Endodermal cell (in vitro differentiated cells): ENCODE results near the gene CNOT1. TPM values are rescaled to one million over a fixed set of nuclear protein-coding genes. Genes with fewer than 3 reads are reported as not detected.

Experiments
- DNase-seq: peaks from one replicate; pipeline ENCODE4 v3.0.0-alpha.2; 2017
- H3K27ac ChIP-seq: 2 replicates; pipeline ENCODE4 v1.5.1; 2013; ENCODE audit warnings: mild to moderate bottlenecking, low read depth, low read length, moderate library complexity
- H3K27me3 ChIP-seq: 2 replicates; pipeline ENCODE4 v1.6.1; 2013; ENCODE audit warnings: mild to moderate bottlenecking, low read length, moderate library complexity; ENCODE audit not compliant: insufficient read depth, control insufficient read depth, poor library complexity, severe bottlenecking
- H3K36me3 ChIP-seq: 2 replicates; pipeline ENCODE4 v1.7.0; 2013; ENCODE audit warnings: mild to moderate bottlenecking, low read length, moderate library complexity; ENCODE audit not compliant: control insufficient read depth, insufficient read depth
- H3K4me1 ChIP-seq: one replicate; pipeline ENCODE4 v1.7.0; 2013; ENCODE audit warnings: low read length; ENCODE audit not compliant: control insufficient read depth, insufficient read depth
- H3K4me3 ChIP-seq: 2 replicates; pipeline ENCODE4 v1.5.1; 2013; ENCODE audit warnings: mild to moderate bottlenecking, low read length, moderate library complexity
- H3K9ac ChIP-seq: 2 replicates; pipeline ENCODE4 v1.6.1; 2013; ENCODE audit warnings: mild to moderate bottlenecking, low read length, moderate library complexity; ENCODE audit not compliant: poor library complexity, severe bottlenecking; ENCODE audit errors: extremely low read depth
- H3K9me3 ChIP-seq: 2 replicates; pipeline ENCODE4 v1.6.1; 2013; ENCODE audit warnings: mild to moderate bottlenecking, low read length, moderate library complexity; ENCODE audit not compliant: control insufficient read depth
- H3K27ac Mint-ChIP-seq: 2 replicates; pipeline ENCODE4 v1.8.0; 2020; ENCODE audit warnings: mixed read lengths
- H3K27me3 Mint-ChIP-seq: 2 replicates; pipeline ENCODE4 v1.8.0; 2021; ENCODE audit warnings: mild to moderate bottlenecking, mixed read lengths; ENCODE audit not compliant: insufficient read depth
- H3K36me3 Mint-ChIP-seq: 2 replicates; pipeline ENCODE4 v1.8.0; 2020; ENCODE audit warnings: low read depth, mixed read lengths
- H3K4me1 Mint-ChIP-seq: 2 replicates; pipeline ENCODE4 v1.8.0; 2020; ENCODE audit warnings: mixed read lengths
- H3K4me3 Mint-ChIP-seq: 2 replicates; pipeline ENCODE4 v1.8.0; 2020; ENCODE audit warnings: mild to moderate bottlenecking, moderate library complexity, mixed read lengths
- H3K9me3 Mint-ChIP-seq: 2 replicates; pipeline ENCODE4 v1.8.0; 2020; ENCODE audit warnings: mild to moderate bottlenecking, mixed read lengths
- CTCF ChIP-seq: fragments of 200-600 bp; sonication (generic); conservative IDR thresholded peaks from 2 replicates; pipeline ENCODE4 v1.5.0; 2021; ENCODE audit warnings: antibody characterized with exemption, mild to moderate bottlenecking
- WGBS, 2 experiments: methylation state at CpG; one replicate each; pipeline versions ENCODE4 v1.1.5 to v1.1.7; 2013; ENCODE audit warnings: missing lambda C conversion rate in 2 of 2, mixed read lengths in 1 of 2; ENCODE audit not compliant: insufficient coverage in 1 of 2, insufficient read length in 1 of 2; 5-methylcytosine and 5-hydroxymethylcytosine counted together
- total RNA-seq, 2 donors: library from RNA; stranded (reverse); fragmentation: NEBNext Ultra II Directional in 1 of 2; extraction: Animal tissue kit (Norgen Biotek cat#: 25700) in 1 of 2; gene quantifications; 2 replicates in 1 of 2; 3 replicates in 1 of 2; pipeline ENCODE4 v1.2.1, GENCODE V29; 2021

The CNOT1 gene
- total RNA-seq, 2 donors from 2014 or later, result 253 to 263 TPM

GRCh38 chr16:58501242-58502131 lies 128.1 kb downstream of the CNOT1 start:
- no peak for TF ChIP-seq CTCF
- WGBS, 2 experiments, result 22 to 27% methylated on average over 12 to 42 of the region's 42 CpGs
- peak; percentile 95 for DNase-seq
- Histone ChIP-seq H3K36me3 (peaks cover 19% of the 10 kb centered on the region), H3K4me3 (peak overlapping the region; percentile 74), H3K27me3 (no peaks in the 10 kb centered on the region), H3K9ac (peak overlapping the region; percentile 42), H3K4me1 (peaks cover under 1% of the 10 kb centered on the region), H3K27ac (no peak overlapping the region), H3K9me3 (no peaks in the 10 kb centered on the region)
- Mint-ChIP-seq H3K4me3 (peak overlapping the region; percentile 67), H3K9me3 (no peaks in the 10 kb centered on the region), H3K4me1 (peaks cover 4% of the 10 kb centered on the region), H3K27ac (peak overlapping the region; percentile 95), H3K27me3 (no peaks in the 10 kb centered on the region), H3K36me3 (peaks cover 6% of the 10 kb centered on the region)

GRCh38 chr16:58500430-58501241 lies 129.0 kb downstream of the CNOT1 start:
- Mint-ChIP-seq H3K4me3 (peak overlapping the region; percentile 67), H3K36me3 (peaks cover 7% of the 10 kb centered on the region), H3K27me3 (no peaks in the 10 kb centered on the region), H3K27ac (peak overlapping the region; percentile 95), H3K9me3 (no peaks in the 10 kb centered on the region), H3K4me1 (peaks cover 5% of the 10 kb centered on the region)
- no peak for TF ChIP-seq CTCF
- 17 to 20% methylated on average over 13 to 36 of the region's 36 CpGs for WGBS, 2 experiments
- Histone ChIP-seq H3K9ac (no peak overlapping the region), H3K4me1 (peaks cover 9% of the 10 kb centered on the region), H3K27me3 (no peaks in the 10 kb centered on the region), H3K9me3 (no peaks in the 10 kb centered on the region), H3K4me3 (peak overlapping the region; percentile 74), H3K36me3 (peaks cover 21% of the 10 kb centered on the region), H3K27ac (peak overlapping the region; percentile 82)
- DNase-seq, result peak; percentile 83

- H3K27me3 ChIP-seq, result no peaks in the 10 kb centered on the region
- peak; percentile 96 for DNase-seq
- no peaks in the 10 kb centered on the region for H3K9me3 ChIP-seq
- 33% methylated on average over 17 to 24 of the region's 24 CpGs for WGBS, 2 experiments
- Mint-ChIP-seq H3K27ac (peak within 1 kb of the TSS; percentile 95), H3K9me3 (no peaks in the 10 kb centered on the region), H3K4me1 (peaks cover 8% of the 10 kb centered on the region), H3K36me3 (peaks cover 14% of the 10 kb centered on the region), H3K4me3 (peak within 1 kb of the TSS; percentile 67), H3K27me3 (no peaks in the 10 kb centered on the region)
- H3K27ac ChIP-seq, result peak within 1 kb of the TSS; percentile 82
- H3K4me1 ChIP-seq, result peaks cover 12% of the 10 kb centered on the region
- no peak for TF ChIP-seq CTCF
- peak within 1 kb of the TSS; percentile 74 for H3K4me3 ChIP-seq
- H3K36me3 ChIP-seq, result peaks cover 20% of the 10 kb centered on the region
- H3K9ac ChIP-seq, result no peak within 1 kb of the TSS
Observed at GRCh38 chr16:58499615-58500351, 129.8 kb downstream of the CNOT1 start, which contains the start of gene NDRG4. NDRG4 (plus strand) TSS chr16:58500143; CDS start chr16:58500249, 106 bp downstream.
